Stomach (tissue), 4 donors: ENCODE results near the gene IFFO2.

Source experiments
- EP300 ChIP-seq: sonication (generic); formaldehyde crosslinking; IDR thresholded peaks from one replicate; pipeline ENCODE4 v1.6.1; 2017; ENCODE audit warnings: antibody characterized with exemption
- POLR2A ChIP-seq, 4 donors: fragments of 450-650 bp; IDR thresholded peaks; one replicate each; pipeline ENCODE4 v1.6.1; 2016; ENCODE audit warnings: antibody characterized with exemption in 4 of 4, control low read depth in 2 of 4, mild to moderate bottlenecking in 1 of 4, moderate library complexity in 1 of 4
- TF ChIP-seq, protein P1 (sequence below), 7 experiments: fragments of 450-650 bp in 4 of 7; fragments of 200-600 bp in 3 of 7; sonication (generic) in 3 of 7; IDR thresholded peaks; one replicate each; pipeline ENCODE4 v1.5.1; 2016 to 2019; ENCODE audit warnings: antibody characterized with exemption in 7 of 7, control low read depth in 2 of 7, mild to moderate bottlenecking in 1 of 7

DNA sequence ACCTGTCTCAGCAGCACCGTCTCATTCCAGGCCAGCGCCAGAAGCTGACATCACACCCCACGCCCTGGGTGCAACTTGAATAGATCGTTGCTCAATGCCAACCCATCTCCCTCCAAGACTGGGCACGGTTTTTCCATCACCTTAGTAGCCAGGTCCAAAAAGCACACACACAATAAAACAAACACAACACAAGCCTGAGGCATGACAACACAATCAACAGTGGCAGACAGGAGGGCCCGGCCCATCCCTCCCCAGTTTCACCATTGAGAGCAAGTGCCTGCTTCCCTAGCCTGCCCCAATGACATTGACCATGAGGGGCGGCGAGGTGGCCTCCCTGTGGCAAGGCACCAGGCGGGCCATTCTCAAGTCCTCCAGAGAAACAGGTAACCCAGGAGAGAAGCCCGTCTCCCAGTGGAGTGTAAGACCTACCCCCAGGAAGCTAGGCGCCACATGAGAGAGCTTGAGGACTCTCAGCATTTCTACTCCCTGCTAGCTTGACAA, 2.7 kb downstream of the IFFO2 start:
- TF ChIP-seq POLR2A (IDR thresholded peaks at IDR 0.05) (no peak), EP300 (no peak)
- TF ChIP-seq, protein P1, sequence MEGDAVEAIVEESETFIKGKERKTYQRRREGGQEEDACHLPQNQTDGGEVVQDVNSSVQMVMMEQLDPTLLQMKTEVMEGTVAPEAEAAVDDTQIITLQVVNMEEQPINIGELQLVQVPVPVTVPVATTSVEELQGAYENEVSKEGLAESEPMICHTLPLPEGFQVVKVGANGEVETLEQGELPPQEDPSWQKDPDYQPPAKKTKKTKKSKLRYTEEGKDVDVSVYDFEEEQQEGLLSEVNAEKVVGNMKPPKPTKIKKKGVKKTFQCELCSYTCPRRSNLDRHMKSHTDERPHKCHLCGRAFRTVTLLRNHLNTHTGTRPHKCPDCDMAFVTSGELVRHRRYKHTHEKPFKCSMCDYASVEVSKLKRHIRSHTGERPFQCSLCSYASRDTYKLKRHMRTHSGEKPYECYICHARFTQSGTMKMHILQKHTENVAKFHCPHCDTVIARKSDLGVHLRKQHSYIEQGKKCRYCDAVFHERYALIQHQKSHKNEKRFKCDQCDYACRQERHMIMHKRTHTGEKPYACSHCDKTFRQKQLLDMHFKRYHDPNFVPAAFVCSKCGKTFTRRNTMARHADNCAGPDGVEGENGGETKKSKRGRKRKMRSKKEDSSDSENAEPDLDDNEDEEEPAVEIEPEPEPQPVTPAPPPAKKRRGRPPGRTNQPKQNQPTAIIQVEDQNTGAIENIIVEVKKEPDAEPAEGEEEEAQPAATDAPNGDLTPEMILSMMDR (IDR thresholded peaks at IDR 0.05), result no peak
